ENCODE data around the gene CHI3L2.

DNA sequence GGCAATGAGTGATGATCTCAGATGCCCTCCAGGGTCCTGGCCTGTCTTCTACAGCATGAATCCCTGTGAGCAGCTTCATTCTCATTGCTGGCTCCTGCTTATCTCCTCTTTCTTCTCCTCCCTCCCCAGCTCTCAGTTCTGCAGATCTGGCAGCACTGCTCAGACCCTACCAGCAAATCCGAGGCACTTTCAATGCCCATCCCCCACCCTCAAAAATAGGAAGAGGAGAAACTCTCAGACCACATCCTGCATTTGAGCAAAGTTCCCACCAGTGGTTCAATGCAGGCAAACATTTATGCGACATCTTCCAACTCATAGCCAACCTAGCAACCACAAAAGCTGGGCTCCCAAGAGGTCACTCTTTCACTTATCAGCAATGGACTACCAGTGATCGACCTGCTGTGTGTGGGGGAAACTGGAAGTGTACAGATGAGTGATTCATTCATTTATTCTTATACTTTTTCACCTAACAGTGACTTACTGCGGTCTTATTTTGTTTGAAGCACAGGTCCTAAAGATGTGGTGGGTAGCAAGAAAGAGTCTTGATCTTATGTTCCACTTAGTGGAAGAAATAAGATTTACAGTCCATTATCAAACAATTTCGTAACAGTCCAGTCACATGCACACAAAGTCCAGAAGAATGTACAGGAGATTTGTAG is 5.8 kb upstream of the CHI3L2 start:
- TF ChIP-seq, protein P1, sequence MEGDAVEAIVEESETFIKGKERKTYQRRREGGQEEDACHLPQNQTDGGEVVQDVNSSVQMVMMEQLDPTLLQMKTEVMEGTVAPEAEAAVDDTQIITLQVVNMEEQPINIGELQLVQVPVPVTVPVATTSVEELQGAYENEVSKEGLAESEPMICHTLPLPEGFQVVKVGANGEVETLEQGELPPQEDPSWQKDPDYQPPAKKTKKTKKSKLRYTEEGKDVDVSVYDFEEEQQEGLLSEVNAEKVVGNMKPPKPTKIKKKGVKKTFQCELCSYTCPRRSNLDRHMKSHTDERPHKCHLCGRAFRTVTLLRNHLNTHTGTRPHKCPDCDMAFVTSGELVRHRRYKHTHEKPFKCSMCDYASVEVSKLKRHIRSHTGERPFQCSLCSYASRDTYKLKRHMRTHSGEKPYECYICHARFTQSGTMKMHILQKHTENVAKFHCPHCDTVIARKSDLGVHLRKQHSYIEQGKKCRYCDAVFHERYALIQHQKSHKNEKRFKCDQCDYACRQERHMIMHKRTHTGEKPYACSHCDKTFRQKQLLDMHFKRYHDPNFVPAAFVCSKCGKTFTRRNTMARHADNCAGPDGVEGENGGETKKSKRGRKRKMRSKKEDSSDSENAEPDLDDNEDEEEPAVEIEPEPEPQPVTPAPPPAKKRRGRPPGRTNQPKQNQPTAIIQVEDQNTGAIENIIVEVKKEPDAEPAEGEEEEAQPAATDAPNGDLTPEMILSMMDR (IDR thresholded peaks at IDR 0.05), result no peak
- TF ChIP-seq POLR2AphosphoS5 (IDR thresholded peaks at IDR 0.05; ENCODE audit: low read depth, low read length) (no peak), REST (IDR thresholded peaks at IDR 0.05; ENCODE audit: insufficient read depth in 1 of 2, low read depth in 2 of 2, low read length in 1 of 2) (no peak), SIN3A (IDR thresholded peaks at IDR 0.05; ENCODE audit: borderline replicate concordance, insufficient read depth, low read depth, low read length) (no peak)

All from Panc1 (cell line).